ENCODE measurements around the gene TDO2.

GRCh38 chr4:155959417-155959816, 55.9 kb downstream of the TDO2 start:
- TF ChIP-seq CTCF (IDR thresholded peaks at IDR 0.05): no peak
- TF ChIP-seq POLR2A (IDR thresholded peaks at IDR 0.05): no peak

All from prostate gland (tissue), 2 donors.